ENCODE results near the gene TMEM170A. TPM values are rescaled to one million over a fixed set of nuclear protein-coding genes. Genes with fewer than 3 reads are reported as not detected.
"Not testable (repeated sequence)": the region's sequence is repeated elsewhere in the genome, so short reads cannot be mapped to it uniquely, and the experiment has no call there.

The TMEM170A gene
- total RNA-seq, 1 experiment from 2014 or later = 14.2 TPM

DNA sequence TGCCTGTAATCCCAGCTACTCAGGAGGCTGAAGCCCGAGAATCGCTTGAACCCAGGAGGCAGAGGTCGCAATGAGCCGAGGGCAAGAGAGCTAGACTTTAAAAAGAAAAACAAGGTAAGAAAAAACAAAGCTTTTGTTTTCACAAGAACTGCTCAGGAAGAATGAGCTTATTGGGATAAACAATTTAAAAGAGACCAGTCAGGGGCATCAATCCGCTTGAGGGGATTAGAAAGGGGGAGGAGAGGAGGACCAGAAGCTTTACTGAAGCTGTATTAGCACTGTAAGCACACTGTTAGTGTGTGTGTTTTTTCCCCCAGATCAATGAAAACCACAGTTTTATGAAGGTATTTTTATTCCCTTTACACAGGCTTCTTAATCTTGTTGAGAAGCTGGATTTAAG, 8.8 kb downstream of the TMEM170A start:
- DNase-seq (ENCODE audit: low read depth) = no peak

DNA sequence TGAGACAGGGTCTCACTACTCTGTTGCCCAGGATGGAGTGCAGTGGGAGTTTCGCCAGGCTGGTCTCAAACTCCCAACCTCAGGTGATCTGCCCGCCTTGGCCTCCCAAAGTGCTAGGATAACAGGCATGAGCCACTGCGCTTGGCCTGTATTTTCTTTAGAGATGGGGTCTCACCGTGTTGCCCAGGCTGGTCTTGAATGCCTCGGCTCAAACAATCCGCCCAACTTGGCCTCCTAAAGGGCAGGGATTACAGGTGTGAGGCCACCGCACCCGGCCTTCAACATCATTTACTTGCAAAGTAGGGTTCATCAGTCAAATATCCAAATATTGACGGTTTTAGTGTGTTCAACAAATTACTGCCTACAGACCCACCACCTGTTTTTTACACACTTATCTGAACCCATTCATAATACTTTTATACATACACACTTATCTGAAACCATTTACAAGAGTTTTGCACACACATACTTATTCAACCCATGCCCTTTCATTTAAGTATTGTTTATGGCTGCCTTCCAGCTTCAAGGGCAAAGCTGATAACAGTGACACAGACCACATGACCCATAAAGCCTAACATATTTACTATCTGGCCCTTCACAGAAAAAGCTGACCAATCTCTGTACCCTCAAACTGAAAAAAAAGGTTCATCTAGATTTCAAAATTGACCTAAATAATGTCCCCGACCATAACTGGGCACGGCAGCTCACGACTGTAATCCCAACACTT, 11.9 kb downstream of the TMEM170A start:
- DNase-seq (ENCODE audit: low read depth) = no peak

DNA sequence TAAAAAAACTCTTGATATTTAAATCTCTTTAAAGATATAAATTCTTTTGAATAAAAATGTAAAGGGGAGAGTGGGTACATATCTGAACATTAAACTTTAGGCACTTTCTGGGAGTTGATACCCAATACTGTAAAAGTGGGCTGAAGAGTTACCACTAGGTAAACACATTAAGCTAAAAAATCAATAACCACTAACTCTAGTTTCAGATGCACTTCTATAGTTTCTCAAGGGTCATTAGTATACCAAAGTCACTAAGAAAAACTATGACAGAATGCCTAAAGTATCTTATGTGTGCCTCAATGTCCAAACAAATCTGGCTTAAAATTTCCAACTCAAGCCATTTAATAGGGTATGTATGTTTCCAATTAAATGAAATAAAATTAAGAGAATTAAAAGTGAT, 18.1 kb downstream of the TMEM170A start:
- DNase-seq (ENCODE audit: low read depth) = no peak

DNA sequence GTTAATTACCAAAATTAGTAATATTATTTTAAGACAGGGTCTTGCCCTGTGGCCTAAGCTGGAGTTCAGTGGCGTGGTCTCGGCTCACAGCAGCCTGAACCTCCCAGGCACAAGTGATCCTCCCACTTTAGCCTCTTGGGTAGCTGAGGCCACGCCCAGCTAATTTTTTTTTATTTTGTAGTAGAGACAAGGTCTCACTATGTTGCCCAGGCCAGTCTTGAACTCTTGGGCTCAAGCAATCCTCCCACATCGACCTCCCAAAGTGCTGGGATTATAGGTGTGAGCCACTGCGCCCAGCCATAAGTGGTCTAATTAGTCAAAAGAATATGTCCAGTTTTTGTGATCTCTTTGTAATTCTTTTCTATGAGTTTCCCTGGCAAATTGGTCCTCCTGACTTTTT, 19.2 kb downstream of the TMEM170A start:
- no peak for DNase-seq (ENCODE audit: low read depth)

DNA sequence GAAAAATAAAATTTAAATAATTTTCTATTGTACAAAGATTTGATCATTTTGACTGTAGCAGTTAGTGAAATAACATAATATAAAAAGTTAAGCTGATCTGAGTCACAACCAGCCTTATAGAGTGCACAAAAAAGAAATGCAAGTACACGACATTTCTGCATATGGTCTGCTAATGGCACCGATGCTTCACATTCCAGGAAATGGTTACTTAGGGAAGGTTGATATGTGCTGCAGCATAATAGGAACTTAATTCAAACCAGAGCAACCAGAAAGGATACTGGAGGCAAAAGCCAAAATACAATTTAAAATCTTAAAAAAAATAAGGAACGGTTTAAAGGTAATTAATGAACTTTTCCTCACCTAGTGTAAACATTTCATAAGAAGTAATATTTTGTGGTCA, 21.2 kb downstream of the TMEM170A start:
- DNase-seq (ENCODE audit: low read depth) = no peak

DNA sequence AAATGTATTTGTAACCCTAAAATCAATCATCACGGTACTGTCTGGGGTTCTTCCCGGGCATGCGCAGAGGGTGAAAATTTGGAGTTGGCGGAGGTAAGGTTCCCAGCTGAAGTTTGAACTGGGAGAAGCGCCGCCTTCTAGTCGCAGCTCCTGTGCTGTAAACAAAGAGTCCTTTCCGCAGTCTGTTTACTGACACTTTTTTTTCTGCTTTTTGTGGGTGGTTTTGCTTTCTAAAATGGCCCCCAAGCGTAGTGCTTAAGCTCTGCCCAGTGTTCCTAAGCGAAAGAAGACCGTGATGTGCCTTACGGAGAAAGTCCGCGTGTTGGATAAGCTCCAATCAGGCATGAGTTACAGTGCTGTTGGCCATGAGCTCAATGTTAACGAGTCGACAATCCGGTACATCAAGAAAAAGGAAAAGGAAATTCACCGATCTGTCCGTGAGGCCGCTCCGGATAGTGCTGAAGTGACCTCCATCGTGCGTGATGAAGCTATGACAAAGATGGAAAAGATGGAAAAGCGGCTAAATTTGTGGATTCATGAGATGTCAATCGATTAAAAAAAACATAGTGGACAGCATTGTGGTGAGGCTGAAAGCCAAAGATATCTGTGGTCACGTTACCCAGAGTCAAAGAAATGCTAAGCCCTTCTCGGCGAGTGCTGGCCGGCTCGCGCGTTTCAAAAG, 30.6 kb downstream of the TMEM170A start:
- DNase-seq (ENCODE audit: low read depth) = peak; percentile 90

DNA sequence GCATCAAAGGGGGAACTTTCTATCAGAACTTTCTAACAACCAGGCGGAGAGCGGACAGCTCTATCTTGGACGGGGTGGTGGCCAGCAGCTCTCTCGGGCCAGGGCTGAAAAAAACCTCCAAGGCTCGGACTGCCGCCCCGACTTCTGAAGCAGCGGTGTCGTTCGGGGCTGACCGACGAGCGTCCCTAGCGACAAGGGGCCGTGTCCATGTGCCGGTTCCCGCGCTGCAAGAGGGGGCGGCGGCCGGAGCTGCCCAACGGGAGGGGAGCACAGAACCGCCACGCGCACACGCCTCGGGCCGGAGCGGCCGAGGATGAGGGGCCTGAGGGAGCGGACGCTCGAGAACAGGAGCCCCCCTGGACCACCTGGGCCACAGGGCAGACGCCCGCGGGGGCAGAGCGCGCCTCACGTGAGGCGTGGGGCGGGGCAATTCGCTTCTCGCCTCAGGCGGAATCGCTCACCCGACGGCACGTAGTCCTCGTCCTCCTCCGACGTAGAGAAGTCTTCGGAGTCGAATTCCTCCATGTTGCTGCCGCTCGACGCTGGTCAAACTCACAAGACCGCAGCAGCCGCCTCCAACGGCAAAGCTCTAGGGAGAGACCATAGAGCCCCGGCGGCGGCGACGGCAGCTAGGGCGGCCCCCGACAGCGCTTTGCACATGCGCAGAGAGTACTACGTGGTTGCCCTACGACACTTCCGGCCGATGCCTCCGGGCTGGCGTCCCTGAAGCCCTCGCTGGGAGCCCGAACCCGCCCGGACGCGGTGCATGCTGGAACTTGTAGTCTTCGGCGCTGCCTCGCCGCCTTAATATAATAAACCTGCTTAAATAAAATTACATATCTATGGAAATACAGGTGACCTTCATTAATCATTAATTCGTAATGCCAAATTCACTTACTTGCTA, 31.4 kb downstream of the TMEM170A start, which contains the start of gene CFDP1:
Gene CFDP1, minus strand, starts transcription at position 676 of the 904 bp plus-strand sequence. Its CDS starts 151 bp downstream, at position 525.
- peak; percentile 92 for DNase-seq (ENCODE audit: low read depth)

DNA sequence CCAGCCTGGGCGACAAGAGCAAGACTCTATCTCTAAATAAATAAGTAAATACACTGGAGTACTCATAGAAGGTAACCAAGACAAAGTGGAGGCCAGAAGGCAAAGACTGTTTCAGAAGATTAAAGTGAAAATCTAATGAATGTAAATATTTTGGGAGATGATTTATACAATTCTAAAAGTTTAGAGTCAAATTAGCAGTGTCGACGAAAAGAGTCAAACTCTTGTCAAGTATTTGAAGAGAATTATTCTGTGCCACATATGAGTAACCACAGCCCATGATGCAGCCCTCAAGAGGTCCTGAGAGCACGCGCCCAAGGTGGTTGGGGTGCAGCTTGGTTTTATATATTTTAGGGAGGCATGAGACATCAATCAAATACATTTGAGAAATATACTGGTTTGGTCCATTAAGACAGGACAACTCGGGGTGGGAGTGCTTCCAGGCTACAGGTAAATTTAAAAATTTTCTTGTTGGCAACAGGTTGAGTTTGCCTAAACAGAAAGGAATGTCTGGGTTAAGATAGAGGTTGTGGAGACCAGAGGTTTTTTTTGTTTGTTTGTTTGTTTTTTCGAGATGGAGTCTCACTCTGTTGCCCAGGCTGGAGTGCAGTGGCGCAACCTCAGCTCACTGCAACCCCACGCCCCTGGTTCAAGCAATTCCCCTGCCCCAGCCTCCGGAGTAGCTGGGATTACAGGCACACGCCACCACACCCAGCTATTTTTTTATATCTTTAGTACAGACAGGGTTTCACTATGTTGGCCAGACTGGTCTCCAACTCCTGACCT, 34.7 kb downstream of the TMEM170A start:
- no peak for DNase-seq (ENCODE audit: low read depth)

DNA sequence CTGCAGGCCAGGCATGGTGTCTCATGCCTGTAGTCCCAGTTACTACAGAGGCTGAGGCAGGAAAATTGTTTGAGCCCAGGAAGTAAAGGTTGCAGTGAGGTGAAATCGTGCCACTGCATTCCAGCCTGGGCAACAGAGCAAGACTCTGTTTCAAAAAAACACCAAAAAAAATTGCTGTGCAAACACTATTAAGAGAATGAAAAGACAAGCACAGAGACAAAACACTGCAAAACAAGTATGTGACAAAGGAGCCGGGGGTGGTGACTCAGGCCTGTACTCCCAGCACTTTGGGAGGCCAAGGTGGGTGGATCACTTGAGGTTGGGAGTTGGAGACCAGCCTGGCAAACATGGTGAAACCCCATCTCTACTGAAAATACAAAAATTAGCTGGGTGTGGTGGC, 38.0 kb downstream of the TMEM170A start:
- DNase-seq (ENCODE audit: low read depth) = not testable (repeated sequence)

DNA sequence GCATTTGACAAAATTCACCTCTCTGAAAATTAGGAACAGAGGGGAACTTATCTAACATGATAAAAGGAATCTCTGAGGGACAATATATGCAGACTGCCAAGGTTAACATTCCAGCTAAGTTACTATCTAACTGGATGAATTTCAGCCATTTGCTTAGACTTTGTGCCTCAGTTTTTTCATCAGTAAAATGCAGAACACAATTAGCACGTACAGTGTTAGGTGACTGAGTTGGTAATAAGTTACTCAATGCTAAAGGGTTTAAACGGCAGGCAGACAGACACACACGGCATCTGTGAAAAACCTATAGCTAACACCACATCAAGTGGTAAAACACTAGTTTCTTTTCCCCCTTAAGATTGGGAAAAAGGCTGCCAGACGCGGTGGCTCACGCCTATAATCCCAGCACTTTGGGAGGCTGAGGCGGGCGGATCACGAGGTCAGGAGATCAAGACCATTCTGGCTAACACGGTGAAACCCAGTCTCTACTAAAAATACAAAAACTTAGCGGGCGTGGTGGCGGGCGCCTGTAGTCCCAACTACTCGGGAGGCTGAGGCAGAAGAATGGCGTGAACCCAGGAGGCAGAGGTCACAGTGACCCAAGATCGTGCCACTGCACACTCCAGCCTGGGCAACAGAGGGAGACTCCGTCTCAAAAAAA, 40.3 kb downstream of the TMEM170A start:
- not testable (repeated sequence) for DNase-seq (ENCODE audit: low read depth)

DNA sequence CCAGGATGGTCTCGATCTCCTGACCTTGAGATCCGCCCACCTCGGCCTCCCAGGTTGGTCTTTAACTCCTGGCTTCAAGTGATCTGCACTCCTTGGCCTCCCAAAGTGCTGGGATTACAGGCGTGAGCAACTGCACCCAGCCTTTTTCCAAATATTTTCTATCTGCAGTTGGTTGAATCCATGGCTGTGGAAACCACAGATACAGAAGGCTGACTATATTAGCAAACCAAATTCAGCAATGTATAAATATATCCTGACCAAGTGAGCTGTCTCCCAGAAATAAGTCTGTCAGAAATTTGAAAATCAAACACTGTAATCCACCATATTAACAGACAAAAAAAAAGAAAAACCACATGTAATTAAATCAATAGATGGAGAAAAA, 40.8 kb downstream of the TMEM170A start:
- DNase-seq (ENCODE audit: low read depth) = no peak

DNA sequence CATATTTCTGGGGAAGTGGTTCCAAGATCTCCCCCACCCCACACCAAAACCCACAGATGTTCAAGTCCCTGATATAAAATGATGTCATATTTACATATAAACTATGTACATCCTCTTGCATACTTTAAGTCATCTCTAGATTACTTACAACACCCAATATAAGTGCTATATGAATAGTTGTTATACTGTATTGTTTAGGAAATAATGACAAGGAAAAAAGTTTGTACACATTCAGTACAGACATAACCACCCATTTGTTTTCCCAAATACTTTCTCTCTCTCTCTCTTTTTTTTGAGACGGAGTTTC, 42.7 kb downstream of the TMEM170A start:
- DNase-seq (ENCODE audit: low read depth) = no peak

DNA sequence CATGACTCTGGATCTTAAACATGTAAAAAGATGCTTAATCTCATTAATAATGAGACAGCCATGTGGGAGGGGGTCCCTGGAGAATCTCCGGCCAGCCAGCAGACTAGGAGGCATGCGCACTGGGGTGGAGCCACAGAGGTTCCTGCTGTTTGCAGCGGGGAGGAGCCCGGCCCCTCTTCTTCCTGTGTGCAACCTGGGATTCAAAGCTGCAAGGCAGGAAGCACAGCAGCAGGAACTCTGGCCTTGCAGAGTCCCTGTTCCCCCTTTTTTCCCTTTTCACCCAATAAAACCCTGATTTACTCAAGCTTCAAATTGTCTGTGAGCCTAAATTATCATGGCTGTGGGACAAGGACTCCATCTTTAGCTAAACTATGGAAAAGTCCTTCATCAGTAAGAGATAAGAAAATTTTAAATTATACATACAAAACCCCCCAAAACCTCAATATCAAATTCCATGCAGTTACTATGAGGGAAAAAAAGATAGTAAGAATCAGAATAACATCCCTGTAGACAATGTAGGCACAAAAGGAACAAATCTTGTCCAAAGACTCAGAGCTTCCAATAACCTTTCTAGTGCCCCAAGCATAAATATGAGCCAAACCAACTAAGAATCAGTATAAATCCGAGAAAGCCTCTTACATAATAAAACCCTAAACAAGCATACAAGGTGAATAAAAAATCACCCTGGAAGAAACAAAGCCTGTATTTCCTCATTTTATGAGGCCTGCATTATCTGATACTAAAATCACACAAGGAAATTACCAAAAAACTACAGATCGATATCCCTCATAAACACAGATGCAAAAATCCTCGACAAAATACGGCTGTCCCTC, 43.3 kb downstream of the TMEM170A start:
- DNase-seq (ENCODE audit: low read depth) = peak; percentile 24

DNA sequence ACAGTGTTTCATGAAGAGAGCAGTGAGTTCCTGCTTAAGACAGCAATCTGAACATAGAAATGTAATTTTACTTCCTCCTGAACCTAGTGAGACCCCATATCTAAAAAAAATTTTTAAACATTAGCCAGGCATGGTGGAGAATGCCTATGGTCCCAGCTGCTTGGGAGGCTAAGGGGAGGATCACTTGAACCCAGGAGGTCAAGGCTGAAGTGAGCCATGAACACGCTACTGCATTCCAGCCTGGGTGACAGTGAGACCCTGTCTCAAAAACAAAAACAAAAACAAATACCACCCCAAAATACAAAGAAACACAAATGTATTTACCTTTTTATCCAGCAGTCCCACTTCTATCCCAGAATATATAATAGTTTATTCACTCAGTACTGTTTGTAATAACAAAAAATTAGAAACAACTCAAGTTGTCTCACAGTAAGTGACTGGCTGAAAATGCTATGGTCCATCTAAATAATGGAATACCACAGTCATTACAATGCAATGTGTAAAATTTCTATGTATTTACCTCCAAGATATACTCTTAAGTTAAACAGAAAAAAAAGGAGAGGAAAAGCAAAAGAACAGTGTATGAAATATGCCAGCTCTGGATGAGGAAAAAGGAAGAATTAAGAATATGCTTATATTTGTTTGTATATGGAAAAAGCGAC, 47.5 kb downstream of the TMEM170A start:
- no peak for DNase-seq (ENCODE audit: low read depth)

DNA sequence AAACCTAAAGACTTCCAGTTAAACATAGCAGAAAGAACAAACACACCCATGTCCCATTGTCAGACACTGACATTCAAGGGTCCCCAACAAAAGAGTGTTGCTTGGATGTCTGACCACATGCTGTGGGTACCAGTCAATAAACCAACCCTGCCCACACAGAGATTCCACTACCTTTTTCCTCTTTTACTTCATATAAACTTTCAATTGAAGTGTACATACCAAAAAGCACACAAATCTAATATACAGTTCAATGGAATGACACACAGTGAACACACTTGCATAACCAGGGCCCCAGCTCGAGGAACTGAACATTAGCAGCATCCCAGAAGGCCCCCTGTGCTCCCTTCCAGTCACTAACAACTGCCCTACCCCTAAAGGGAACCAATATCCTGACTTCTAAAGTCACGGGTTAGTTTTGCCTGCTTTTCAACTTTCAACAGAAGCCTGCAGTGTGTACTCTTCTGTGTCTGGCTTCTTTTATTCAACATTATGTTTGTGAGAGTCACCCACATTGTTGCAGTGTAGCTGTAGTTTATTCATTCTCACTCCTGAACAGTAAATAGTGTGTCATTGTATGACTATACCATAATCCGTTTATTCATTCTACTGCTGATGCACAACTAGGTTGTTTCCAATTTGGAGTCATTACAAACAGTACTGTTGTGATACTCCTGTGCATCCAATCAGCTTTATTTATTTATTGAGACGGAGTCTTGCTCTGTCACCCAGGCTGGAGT, 49.2 kb downstream of the TMEM170A start:
- no peak for DNase-seq (ENCODE audit: low read depth)

DNA sequence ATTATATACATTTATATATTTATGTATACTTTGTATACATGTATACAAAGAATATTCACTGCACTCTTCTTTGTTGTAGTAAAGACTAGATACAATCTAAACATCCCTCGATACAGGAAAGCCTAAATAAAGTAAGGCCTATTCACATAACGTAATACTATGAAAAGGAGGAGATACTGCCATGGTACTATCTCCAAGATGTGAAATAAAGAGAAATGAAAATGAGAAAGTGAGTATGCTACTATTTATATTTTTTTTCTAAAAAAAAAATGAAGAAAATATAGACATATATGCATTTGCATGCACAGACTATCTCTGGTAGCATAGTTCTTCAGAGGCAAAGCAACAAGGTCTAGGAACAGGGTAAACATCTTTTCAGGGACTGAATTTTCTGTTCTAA, 50.5 kb downstream of the TMEM170A start:
- no peak for DNase-seq (ENCODE audit: low read depth)

DNA sequence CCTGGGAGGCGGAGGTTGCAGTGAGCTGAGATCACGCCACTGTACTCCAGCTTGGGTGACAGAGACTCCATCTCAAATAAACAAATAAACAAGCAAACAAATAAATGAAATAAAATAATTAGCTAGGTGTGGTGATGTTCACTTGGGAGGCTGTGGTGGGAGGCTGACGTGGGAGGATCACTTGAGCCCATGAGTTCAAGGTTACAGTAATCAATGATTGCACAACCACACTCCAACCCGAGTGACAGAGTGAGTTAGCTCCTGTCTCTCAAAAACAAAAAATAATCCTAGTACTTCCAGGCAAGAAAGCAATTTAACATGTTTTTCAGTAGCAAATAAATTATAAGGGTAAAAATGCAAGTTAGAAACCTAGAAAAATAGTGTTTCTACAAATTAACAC, 57.5 kb downstream of the TMEM170A start:
- DNase-seq (ENCODE audit: low read depth) = no peak

DNA sequence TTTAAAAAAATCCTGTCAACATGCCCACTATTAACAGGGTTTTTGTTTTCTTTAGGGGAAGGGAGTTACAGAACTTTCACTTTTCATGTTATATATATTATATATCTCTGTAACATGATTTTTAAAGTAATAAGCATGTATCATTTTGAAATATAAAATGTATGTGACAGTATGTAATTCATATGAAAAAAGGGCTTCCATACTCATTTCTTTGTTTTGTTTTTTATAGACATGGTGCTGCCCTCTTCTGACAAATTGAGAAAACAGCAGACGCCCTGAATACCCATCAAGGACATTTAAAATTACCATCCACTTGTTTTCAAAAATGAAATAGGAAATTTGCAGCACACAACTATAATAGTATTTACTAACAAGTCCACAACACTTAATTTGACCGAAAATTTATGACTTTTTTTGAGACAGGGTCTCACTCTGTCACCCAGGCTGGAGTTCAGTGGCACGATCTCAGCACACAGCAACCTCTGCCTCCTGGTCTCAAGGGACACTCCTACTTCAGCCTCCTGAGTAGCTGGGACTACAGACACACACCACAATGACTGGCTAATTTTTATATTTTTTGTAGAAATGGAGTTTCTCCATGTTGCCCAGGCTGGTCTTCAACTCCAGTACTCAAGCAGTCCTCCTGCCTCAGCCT, 61.5 kb downstream of the TMEM170A start:
- DNase-seq (ENCODE audit: low read depth) = peak; percentile 19

Measured in RPMI7951 (cell line).